ENCODE data around the gene TFDP1.

The TFDP1 gene

GRCh38 chr13:113648216-113648610 lies 63.7 kb downstream of the TFDP1 start:
- H3K4me3 ChIP-seq (replicated peaks in 1 of 2; ENCODE audit: low read depth in 2 of 2, low read length in 2 of 2): no peak overlapping the region
- no peak for DNase-seq (ENCODE audit: low read depth in 2 of 2)
- no peak for TF ChIP-seq CTCF (IDR thresholded peaks at IDR 0.05; ENCODE audit: low read depth, low read length)

GRCh38 chr13:113649212-113649611 lies 64.7 kb downstream of the TFDP1 start:
- DNase-seq (ENCODE audit: low read depth in 2 of 2): no peak
- no peak for TF ChIP-seq CTCF (IDR thresholded peaks at IDR 0.05; ENCODE audit: low read depth, low read length)
- H3K4me3 ChIP-seq (replicated peaks in 1 of 2; ENCODE audit: low read depth in 2 of 2, low read length in 2 of 2): no peak overlapping the region

- DNase-seq (ENCODE audit: low read depth in 2 of 2): no peak
- no peak overlapping the region for H3K4me3 ChIP-seq (replicated peaks in 1 of 2; ENCODE audit: low read depth in 2 of 2, low read length in 2 of 2)
- no peak for TF ChIP-seq CTCF (IDR thresholded peaks at IDR 0.05; ENCODE audit: low read depth, low read length)
Measured at GRCh38 chr13:113650275-113650674, 65.7 kb downstream of the TFDP1 start.

GRCh38 chr13:113650731-113651148 lies 66.2 kb downstream of the TFDP1 start:
- H3K4me3 ChIP-seq (replicated peaks in 1 of 2; ENCODE audit: low read depth in 2 of 2, low read length in 2 of 2): no peak overlapping the region
- TF ChIP-seq CTCF (IDR thresholded peaks at IDR 0.05; ENCODE audit: low read depth, low read length): no peak
- DNase-seq (ENCODE audit: low read depth in 2 of 2): no peak

- no peak for DNase-seq (ENCODE audit: low read depth in 2 of 2)
- no peak for TF ChIP-seq CTCF (IDR thresholded peaks at IDR 0.05; ENCODE audit: low read depth, low read length)
- H3K4me3 ChIP-seq (replicated peaks in 1 of 2; ENCODE audit: low read depth in 2 of 2, low read length in 2 of 2): no peak overlapping the region
Measured at GRCh38 chr13:113651511-113652403, 67.2 kb downstream of the TFDP1 start.

- no peak for TF ChIP-seq CTCF (IDR thresholded peaks at IDR 0.05; ENCODE audit: low read depth, low read length)
- no peak for DNase-seq (ENCODE audit: low read depth in 2 of 2)
- no peak overlapping the region for H3K4me3 ChIP-seq (replicated peaks in 1 of 2; ENCODE audit: low read depth in 2 of 2, low read length in 2 of 2)
Measured at GRCh38 chr13:113652404-113653263, 68.1 kb downstream of the TFDP1 start.
